Stimulated activated CD4-positive, alpha-beta T cell treated with anti-CD3 and anti-CD28 coated beads, Interleukin-2, amount 100 ng/mL, for 4 hours (primary cell): Measurements from ENCODE around the gene STXBP2.
A peak's percentile ranks its signal among the peaks of the same experiment; 100 is the strongest.

ENCODE experiments used
- DNase-seq: peaks from one replicate; pipeline ENCODE4 v3.0.0-alpha.2; 2020; ENCODE audit warnings: low read depth

Gene STXBP2

GRCh38 chr19:7636691-7637373 lies at the start of gene STXBP2:
STXBP2 (plus strand) TSS chr19:7637110; CDS start chr19:7637150, 40 bp downstream.
- peak; percentile 89 for DNase-seq

GRCh38 chr19:7589822-7590221 lies 47.1 kb upstream of the STXBP2 start:
- no peak for DNase-seq

- DNase-seq: no peak
Observed at GRCh38 chr19:7590256-7590655, 46.7 kb upstream of the STXBP2 start.

- DNase-seq: peak; percentile 6
Observed at GRCh38 chr19:7595466-7596133, 41.3 kb upstream of the STXBP2 start, which contains the start of gene CAMSAP3. CAMSAP3 (plus strand) TSS chr19:7595863; CDS start chr19:7596003, 140 bp downstream.

- no peak for DNase-seq
Observed at GRCh38 chr19:7596211-7596937, 40.5 kb upstream of the STXBP2 start.

- DNase-seq: no peak
Observed at GRCh38 chr19:7597689-7598088, 39.2 kb upstream of the STXBP2 start.

GRCh38 chr19:7598180-7598579 lies 38.7 kb upstream of the STXBP2 start:
- DNase-seq: no peak

- no peak for DNase-seq
Observed at GRCh38 chr19:7600721-7601120, 36.2 kb upstream of the STXBP2 start.

GRCh38 chr19:7602240-7602934 lies 34.5 kb upstream of the STXBP2 start:
- DNase-seq: no peak

GRCh38 chr19:7602935-7603497 lies 33.9 kb upstream of the STXBP2 start:
- no peak for DNase-seq

- DNase-seq: no peak
Observed at GRCh38 chr19:7603919-7604318, 33.0 kb upstream of the STXBP2 start.

GRCh38 chr19:7605490-7606222 lies 31.3 kb upstream of the STXBP2 start:
- DNase-seq: no peak

- no peak for DNase-seq
Observed at GRCh38 chr19:7606289-7606688, 30.6 kb upstream of the STXBP2 start.

- no peak for DNase-seq
Observed at GRCh38 chr19:7607212-7607873, 29.6 kb upstream of the STXBP2 start.

- DNase-seq: no peak
Observed at GRCh38 chr19:7607874-7608560, 28.9 kb upstream of the STXBP2 start.

GRCh38 chr19:7610491-7611240 lies 26.2 kb upstream of the STXBP2 start:
- no peak for DNase-seq

GRCh38 chr19:7611541-7612279 lies 25.2 kb upstream of the STXBP2 start:
- no peak for DNase-seq
